Measurements from ENCODE around the gene SIAH3.
A peak's percentile ranks its signal among the peaks of the same experiment; 100 is the strongest.

The SIAH3 gene

GRCh38 chr13:45860240-45860639 lies 8.7 kb upstream of the SIAH3 start:
- DNase-seq, result no peak

DNA sequence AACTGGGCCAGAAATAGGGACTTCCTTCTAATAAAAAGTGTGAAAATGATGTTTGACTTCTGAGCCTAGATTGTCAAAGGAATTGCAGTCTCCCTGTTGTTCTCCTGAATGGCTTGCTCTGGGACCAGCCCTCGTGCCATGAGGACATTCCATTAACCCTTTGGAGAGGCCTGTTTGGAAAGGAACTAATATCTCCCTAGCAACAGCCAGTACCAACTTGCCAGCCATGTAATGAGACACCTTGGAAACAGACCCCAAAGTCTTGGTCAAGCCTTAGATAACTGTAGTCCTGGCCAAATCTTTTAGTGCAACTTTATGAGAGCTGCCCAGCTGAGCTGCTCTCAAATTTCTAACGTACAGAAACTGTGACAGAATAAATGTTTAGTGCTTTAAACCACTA lies 8.2 kb upstream of the SIAH3 start:
- no peak for DNase-seq

GRCh38 chr13:45852494-45852893 lies 941 bp upstream of the SIAH3 start:
- no peak for DNase-seq

GRCh38 chr13:45851956-45852355 lies 403 bp upstream of the SIAH3 start:
- no peak for DNase-seq

- peak; percentile 13 for DNase-seq
Observed at GRCh38 chr13:45850027-45850613, 1.4 kb downstream of the SIAH3 start.

- no peak for DNase-seq
Observed at GRCh38 chr13:45849408-45849807, 2.1 kb downstream of the SIAH3 start.

- DNase-seq, result peak; percentile 70
Observed at GRCh38 chr13:45847554-45848224, 3.9 kb downstream of the SIAH3 start.

DNA sequence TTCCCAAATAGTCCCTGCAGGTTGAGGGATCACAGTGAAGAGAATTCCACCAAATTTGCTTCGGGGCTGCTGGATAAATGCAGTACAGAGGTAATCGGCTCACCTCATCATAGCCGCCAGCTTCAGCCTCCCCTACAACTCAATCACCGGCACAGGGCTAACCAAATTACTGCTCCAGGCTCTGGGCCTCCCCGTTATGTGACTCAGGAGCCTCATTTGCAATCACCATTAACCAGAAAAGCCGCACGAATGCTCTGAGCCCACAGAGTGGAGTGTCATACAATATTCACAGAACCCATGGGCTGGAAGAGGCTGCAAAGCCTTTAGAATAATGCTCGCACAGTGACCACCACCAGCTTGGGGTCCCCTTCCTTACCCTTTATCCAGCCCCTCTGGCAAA lies 4.9 kb downstream of the SIAH3 start:
- no peak for DNase-seq

DNA sequence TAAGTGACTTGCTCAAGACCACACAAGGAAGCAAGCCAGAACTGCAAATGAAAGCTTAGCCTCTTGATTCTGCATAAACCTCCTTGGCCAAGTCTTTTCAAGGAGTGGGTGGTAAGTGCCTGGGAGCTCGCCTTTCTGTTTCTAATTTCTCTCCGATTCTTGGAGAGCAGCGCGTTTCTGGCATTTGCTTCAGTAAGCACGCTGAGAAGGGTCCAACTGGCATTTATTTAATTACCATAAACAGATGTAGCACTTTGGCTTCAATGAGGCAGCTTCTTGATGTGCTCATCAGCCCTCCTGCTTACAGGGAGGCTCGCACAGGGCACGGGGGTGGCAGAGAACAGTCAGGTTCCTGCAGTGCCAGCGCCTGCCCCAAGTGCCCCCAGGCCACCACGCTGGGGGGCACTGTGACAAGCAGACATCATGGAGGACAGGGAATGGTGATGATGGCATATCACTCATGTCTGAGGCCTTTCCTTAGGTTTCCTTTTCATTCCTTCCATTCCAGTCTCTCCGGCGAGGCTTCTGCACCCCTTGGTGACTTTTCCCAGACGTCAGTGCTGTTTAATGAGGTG lies 13.3 kb downstream of the SIAH3 start:
- DNase-seq, result no peak

DNA sequence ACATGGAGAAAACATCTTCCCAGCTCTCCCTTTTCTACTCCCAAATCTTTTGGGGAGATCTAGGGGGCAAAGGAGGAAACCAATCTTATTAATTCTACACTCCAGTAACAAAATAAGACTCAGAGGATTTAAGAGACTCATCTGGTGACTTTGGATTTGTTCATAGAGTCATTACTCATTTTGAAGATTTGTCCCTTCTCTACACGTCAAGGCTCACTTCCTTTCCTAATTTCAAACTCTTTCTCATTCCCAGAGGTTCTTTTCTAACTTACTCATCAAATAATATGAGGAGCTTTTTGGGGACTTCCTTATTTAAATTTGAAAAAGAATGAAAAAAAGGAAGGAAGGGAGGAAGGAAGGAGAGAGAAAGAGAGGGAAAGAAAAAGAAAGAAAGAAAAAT lies 14.4 kb downstream of the SIAH3 start:
- DNase-seq, result no peak

DNA sequence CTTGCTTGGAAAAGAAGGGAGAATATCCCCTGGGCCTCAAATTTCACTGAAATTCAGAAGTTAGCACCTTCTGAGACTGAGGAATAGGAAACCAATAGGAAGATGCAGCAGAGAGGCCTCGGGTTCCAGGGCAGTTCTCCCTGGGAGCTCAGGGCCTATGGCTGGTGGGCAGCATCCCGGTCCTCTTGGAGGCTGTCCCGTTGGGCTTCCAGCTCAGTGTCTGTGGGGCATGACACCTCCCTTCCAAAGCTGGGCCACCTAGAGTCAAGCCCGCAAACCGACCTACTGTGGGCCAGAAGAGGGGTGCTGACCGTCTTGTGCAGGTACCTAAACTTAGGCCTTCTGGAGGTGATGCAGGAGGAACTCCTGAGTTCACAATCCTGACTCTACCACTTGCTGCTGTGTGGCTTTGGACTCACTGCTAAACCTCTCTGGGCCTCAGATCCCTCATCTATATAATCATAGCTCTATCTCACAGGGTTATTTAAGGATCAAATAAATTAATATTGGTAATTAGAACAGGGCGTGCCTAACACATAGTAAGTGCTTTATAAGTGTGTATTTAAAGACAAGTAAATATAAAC lies 17.1 kb downstream of the SIAH3 start:
- no peak for DNase-seq

- peak; percentile 4 for DNase-seq
Observed at GRCh38 chr13:45833663-45834375, 17.7 kb downstream of the SIAH3 start.

GRCh38 chr13:45833242-45833641 lies 18.3 kb downstream of the SIAH3 start:
- DNase-seq, result no peak

DNA sequence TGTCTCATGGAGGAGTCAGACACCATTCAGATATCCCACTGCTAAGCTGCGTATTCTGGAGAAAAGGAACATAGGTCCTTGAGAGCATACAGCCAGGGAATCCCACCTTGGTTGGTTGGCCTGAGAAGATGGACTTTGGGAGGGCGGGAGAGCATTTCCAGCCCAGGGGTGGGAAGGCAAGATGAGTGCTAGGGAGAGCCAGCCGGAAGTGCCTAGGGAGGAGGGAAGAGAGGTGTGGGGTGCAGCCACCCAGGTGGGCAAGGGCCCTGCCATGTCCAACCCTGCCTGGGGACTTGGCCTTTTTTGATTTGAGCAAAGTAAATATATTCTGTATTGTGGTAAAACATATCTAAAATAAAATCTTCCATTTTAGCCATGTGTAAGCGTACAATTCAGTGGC lies 19.7 kb downstream of the SIAH3 start:
- DNase-seq, result no peak

DNA sequence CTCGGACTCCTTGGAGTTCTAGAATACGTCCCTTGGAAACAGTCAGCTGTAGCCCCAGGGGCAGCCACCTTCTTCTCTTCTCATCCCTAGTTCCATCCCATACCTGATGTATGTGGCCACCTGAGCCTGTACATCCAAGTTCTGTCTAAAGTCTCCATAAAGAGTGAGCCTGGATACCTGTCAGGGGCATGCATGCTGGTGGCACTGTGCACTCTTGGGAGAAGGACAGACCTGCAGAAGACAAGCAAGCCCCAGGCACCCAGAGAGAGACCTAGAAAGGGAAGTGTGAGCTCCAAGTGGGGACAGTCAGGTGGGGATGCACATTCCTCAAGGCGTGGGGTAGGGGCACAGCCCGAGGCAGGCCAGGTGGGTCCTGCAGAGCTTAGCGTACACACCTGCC lies 21.4 kb downstream of the SIAH3 start:
- no peak for DNase-seq

DNA sequence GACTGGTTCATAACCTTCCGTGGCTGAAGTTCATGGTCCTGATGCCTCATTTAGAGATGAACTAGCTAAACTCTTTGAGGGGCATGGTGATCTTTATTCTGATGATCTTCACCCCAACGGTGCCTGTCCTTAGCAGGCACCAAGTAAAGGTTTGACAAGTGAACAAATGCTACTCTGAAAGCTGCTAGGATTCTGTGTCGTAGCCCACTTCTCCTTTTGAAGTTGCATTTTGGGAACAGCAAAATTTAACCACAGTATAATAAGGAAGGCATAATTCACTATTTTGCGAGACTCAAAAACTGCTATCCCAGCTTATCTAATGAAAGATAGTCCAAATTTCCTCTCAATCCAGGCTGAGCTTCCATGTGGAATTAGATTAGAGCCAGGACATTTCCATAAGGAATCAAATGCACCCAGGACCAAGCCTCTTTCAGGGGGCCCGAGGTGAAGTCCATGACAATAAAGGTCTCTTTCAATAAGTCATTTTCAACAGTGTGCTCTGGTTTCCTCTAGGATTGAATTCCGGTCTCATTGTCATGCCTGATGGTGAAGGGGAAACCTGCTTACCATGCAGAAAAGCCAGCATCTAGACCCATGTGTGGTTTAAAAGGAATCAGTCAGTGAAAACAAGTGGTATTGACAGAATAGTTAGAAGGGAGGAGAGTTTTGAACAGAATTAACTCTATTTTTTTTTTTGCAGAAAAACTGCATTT lies 23.1 kb downstream of the SIAH3 start:
- DNase-seq, result no peak

- no peak for DNase-seq
Observed at GRCh38 chr13:45827318-45827717, 24.2 kb downstream of the SIAH3 start.

- no peak for DNase-seq
Observed at GRCh38 chr13:45826731-45827130, 24.8 kb downstream of the SIAH3 start.

DNA sequence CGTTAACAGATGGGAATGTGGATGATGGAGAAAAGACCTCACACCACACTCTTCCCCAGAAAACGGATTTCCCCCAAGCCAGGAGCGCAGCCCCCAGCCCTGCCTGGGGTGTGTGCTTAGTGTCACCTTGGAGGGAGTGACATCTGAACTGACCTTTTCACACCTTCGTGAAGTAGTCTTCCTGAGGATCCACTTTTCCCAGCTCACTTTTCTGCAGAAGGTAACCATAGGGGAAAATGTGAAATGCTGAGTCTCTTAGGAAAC lies 26.2 kb downstream of the SIAH3 start:
- DNase-seq, result no peak

GRCh38 chr13:45823583-45823982 lies 28.0 kb downstream of the SIAH3 start:
- DNase-seq, result no peak

GRCh38 chr13:45821811-45822210 lies 29.7 kb downstream of the SIAH3 start:
- DNase-seq, result no peak

- DNase-seq, result no peak
Observed at GRCh38 chr13:45820106-45820838, 31.3 kb downstream of the SIAH3 start.

DNA sequence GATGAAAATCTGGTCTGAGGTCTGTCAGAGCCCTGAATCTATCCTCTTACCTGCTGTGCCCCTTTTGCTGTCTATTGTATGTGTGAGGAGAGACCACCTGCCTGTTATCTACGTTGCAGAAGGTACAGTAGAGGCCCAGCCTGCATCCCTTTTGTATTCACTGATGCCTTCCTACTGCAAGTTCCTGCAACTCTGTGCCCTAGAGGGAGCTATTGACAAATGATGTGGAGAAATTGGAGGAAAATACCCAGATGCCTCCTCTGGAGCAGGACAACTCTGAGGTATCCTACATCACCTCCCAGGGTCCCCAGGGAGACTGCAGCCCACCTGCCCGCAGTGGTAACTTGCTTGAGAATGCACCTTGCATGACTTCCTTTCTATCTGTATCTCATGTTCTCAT lies 33.7 kb downstream of the SIAH3 start:
- no peak for DNase-seq

Data from DMS153 (cell line).